ENCODE results near the gene MIER2.

- TF ChIP-seq CTCF (IDR thresholded peaks at IDR 0.05): no peak
- TF ChIP-seq ZFX (IDR thresholded peaks at IDR 0.05; ENCODE audit: borderline replicate concordance): no peak
Measured at GRCh38 chr19:294341-294945, 50.2 kb downstream of the MIER2 start.

All from 22Rv1 (cell line).